Posterior cingulate gyrus (tissue), 11 donors: Measurements from ENCODE around the gene TGOLN2.
A peak's percentile ranks its signal among the peaks of the same experiment; 100 is the strongest.
"Not testable (repeated sequence)": the region's sequence is repeated elsewhere in the genome, so short reads cannot be mapped to it uniquely, and the experiment has no call there.

Source experiments
- DNase-seq, 10 donors: peaks; one replicate each; pipeline versions ENCODE4 v3.0.0 to v3.0.0-alpha.2; 2020 to 2021; ENCODE audit warnings: mixed read lengths in 3 of 10
- intact Hi-C: fragments of 100-400 bp; cut with DNase I; formaldehyde crosslinking; loops from one replicate; pipeline ENCODE4 v1.15.1; 2023

TGOLN2 gene

GRCh38 chr2:85341269-85342029 is 13.7 kb upstream of the TGOLN2 start:
- DNase-seq = no peak
- intact Hi-C loops = no loop called here

- DNase-seq = peak in 1 of 10 donors; percentile 8
- intact Hi-C loops = no loop called here
Measured at GRCh38 chr2:85340034-85340892, 12.5 kb upstream of the TGOLN2 start.

GRCh38 chr2:85334928-85335327 is 7.1 kb upstream of the TGOLN2 start:
- intact Hi-C loops = no loop called here
- no peak for DNase-seq

GRCh38 chr2:85333877-85334276 is 6.1 kb upstream of the TGOLN2 start:
- DNase-seq, intact Hi-C loops: not testable (repeated sequence)

DNA sequence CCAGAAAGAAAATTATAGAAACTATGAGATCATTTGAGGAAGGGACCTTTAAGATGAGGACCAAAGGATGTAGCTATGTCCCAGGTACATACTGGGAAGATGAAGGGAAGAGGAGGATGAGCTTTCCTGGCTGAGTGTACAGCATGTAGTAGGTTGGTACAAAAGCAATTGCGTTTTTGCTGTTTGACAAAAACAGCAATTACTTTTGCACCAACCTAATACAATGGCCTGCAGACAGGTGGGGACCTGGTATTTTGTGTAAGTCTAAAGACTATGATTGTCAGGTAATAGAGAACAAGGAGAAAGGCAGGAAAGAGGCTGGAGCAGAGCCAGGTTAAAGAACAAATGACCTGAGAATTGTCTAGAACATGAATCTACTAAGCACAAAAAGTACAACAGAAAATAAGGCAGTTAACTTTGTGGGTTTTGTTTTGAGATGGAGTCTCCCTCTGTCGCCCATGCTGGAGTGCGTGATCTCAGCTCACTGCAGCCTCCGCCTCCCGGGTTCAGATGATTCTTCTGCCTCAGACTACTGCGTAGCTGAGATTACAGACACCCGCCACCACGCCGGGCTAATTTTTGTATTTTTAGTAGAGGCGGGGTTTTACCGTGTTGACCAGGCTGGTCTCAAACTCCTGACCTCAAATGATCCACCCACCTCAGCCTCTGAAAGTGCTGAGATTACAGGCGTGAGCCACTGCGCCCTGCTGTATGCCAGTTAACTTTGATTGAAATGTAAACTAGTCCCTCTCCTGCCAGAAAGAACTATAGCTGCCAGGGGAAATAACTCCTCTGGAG is 3.2 kb upstream of the TGOLN2 start:
- no peak for DNase-seq
- intact Hi-C loops = no loop called here

GRCh38 chr2:85329701-85330100 is 1.9 kb upstream of the TGOLN2 start:
- intact Hi-C loops = not testable (repeated sequence)

DNA sequence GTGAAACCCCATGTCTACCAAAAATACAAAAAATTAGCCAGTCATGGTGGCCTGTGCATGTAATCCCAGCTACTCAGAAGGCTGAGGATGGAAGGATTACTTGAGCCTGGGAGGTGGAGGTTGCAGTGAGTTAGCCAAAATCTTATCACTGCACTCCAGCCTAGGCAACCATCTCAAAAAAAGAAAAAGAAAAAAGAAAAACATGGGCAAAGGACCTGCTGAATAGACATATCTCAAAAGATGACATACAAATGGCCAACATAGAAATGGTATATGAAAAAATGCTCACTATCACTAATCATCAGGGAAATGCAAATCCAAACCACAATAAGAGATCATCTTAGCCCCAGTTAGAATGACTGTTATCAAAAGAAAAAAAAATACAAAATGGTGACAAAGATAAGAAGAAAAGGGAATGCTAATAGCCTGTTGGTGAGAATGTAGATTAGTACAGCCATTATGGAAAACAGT is 1.4 kb upstream of the TGOLN2 start:
- intact Hi-C loops = no loop called here

More at GRCh38 chr2:85329701-85330100, 1.9 kb upstream of the TGOLN2 start:
- peak in 1 of 10 donors; percentile 7 for DNase-seq

GRCh38 chr2:85327160-85327821 is 498 bp downstream of the TGOLN2 start:
- intact Hi-C loops = no loop called here
- DNase-seq = peak in 6 of 10 donors; percentile 26 to 89 (median 37)

More for the DNA sequence above, 1.4 kb upstream of the TGOLN2 start:
- no peak for DNase-seq

DNA sequence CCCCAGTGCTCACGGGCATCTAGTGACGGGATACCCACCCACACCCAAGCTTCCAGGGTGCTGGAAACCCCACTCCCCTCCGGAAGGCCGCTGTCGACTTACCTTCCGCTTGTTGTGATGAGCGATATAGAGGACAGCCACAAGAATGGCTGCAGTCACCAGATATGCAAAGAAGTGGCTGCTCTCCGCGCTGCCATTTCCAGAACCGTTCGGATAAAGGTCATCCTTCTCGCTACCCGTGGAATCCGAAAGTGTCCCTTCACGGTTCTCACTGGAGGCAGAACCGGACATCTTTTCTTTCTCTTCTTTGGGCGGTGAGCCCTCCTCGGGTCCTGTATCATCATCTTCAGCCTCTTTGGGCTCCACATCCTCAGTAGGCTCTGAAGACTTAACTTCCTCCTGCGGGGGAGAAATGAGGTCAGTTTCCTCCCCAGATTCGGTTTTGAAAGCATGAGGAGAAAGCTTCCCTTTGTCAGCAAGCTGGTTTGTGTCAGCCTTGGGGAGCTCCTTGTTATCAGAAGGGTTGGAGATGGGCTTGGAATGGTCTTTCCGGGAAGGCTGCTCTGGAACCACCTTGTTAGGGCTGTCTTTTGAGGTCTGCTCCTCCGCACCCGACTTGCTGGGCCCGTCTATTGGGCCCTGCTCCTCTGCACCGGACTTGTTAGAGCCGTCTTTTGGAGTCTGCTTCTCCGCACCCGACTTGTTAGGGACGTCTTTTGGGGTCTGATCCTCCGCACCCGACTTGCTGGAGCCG is 1.2 kb downstream of the TGOLN2 start:
- intact Hi-C loops = no loop called here
- peak in 1 of 10 donors; percentile 60 for DNase-seq

DNA sequence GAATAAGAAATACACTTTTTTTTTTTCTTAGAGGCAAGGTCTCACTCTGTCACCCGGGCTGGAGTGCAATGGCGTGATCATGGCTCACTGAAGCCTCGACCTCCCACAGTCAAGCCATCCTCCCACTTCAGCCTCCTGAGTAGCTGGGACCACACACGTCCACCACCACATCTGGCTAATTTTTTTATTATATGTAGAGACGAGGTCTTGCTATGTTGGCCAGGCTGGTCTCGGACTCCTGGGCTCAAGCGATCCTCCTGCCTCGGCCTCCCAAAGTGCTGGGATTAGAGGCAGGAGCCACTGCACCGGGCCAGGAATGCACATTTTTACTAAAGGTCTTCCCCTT is 2.4 kb downstream of the TGOLN2 start:
- no peak for DNase-seq
- intact Hi-C loops = no loop called here

GRCh38 chr2:85324639-85325465 is 2.9 kb downstream of the TGOLN2 start:
- intact Hi-C loops = no loop called here
- DNase-seq = no peak

- intact Hi-C loops, DNase-seq: not testable (repeated sequence)
Measured at GRCh38 chr2:85323988-85324367, 3.8 kb downstream of the TGOLN2 start.

DNA sequence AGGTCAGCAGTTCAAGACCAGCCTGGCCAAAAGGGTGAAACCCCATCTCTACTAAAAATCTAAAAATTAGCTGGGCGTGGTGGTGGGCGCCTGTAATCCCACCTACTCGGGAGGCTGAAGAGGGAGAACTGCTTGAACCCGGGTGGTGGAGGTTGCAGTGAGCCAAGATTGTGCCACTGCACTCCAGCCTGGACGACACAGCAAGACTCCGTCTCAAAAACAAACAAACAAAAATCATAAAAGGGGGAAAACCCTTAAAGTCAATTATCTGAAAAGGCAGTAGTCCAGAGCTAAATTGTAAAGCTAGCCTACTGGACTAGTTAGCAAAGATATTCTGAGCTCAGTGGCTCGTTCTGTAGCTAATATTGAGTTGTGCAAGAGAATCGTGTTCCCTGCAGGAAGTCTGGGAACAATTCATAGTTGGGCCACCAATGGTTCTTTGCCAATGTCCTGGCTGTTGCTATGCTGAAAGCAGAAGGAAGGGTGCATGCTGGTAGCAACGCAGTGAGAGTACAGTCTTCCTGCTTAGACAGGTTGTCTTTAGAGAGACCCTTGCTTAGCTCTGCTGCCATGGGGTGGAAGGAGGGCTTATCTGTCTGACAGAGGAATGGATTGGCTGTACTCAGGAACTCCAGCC is 4.3 kb downstream of the TGOLN2 start:
- no peak for DNase-seq
- intact Hi-C loops = no loop called here

DNA sequence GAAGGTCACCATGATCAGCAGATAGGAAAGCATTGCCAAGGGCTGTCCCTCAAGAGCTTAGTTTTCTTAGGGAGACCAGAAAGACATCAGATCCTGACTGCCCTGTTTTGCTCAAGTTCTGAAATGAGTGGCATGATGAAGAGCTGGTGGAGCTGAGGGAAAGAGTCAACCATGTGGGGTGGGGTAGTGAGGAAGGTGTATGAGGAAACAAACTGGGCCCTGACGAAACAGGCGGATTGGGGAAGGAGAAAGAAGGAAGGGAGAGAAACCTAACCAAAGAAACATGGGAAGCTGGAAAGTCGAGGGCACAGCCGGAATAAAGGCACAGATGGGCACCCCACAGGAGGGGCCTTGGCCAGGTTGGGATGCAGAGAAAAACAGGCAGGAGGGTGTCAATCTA is 8.0 kb downstream of the TGOLN2 start:
- no peak for DNase-seq
- intact Hi-C loops = no loop called here

DNA sequence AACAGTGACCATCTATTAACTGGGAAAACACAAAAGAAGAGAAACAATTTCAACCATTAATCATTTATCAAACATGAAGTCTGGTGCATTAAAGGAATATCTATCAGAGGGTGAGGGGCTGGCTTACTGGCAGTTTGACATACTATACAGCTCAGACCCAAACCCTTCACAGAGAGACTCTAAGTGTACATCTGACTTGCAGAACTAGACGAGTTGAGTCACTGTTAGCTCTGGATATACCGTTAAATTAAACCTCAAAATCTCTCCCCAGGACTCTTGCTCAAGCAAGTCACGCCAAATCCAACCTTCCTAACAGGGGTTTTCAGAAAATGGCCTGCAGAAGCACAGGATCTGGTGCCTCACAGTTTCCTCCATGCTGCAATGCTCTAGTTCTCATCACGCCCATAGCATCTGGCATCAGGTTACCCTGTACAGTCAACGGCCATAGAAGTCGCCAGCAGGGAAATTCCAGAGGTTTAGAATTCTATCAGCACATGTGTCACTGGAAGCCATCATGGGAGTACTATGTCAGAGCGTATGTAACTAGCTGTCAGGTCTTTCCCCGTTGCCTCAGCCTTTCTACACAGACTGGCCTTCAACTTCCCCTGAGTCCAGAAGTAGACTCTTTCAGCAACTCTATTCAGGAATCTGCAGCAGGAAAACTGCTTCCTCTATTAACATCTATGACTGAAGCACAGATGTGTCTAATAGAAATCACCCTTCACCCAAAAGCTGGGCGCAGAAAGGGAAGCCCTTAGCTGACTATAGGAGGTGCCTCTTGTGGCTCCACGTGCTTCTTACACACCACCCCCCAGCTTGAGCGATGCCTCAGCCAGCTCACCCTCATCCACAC is 9.3 kb downstream of the TGOLN2 start:
- intact Hi-C loops = no loop called here
- no peak for DNase-seq

GRCh38 chr2:85315921-85316320 is 11.9 kb downstream of the TGOLN2 start:
- intact Hi-C loops, DNase-seq: not testable (repeated sequence)

- intact Hi-C loops = no loop called here
- DNase-seq = no peak
Measured at GRCh38 chr2:85314884-85315242, 12.9 kb downstream of the TGOLN2 start.
